CMK (cell line): Measurements from ENCODE around the gene PTPRD.

Experiments used
- DNase-seq: peaks from one replicate; pipeline ENCODE4 v3.0.0-alpha.2; 2010; ENCODE audit warnings: low read depth

PTPRD gene

GRCh38 chr9:9753266-9753665 lies 859.5 kb downstream of the PTPRD start:
- DNase-seq, result no peak

GRCh38 chr9:9752722-9753121 lies 860.1 kb downstream of the PTPRD start:
- no peak for DNase-seq

- no peak for DNase-seq
Observed at GRCh38 chr9:9751996-9752395, 860.8 kb downstream of the PTPRD start.

- no peak for DNase-seq
Observed at GRCh38 chr9:9750719-9751118, 862.1 kb downstream of the PTPRD start.

GRCh38 chr9:9749591-9749990 lies 863.2 kb downstream of the PTPRD start:
- no peak for DNase-seq

- DNase-seq, result no peak
Observed at GRCh38 chr9:9747787-9748186, 865.0 kb downstream of the PTPRD start.

- no peak for DNase-seq
Observed at GRCh38 chr9:9746826-9747225, 866.0 kb downstream of the PTPRD start.

- no peak for DNase-seq
Observed at GRCh38 chr9:9743822-9744221, 869.0 kb downstream of the PTPRD start.

- DNase-seq, result no peak
Observed at GRCh38 chr9:9730174-9730573, 882.6 kb downstream of the PTPRD start.

GRCh38 chr9:9729082-9729481 lies 883.7 kb downstream of the PTPRD start:
- no peak for DNase-seq

- DNase-seq, result no peak
Observed at GRCh38 chr9:9719373-9720112, 893.3 kb downstream of the PTPRD start.

- no peak for DNase-seq
Observed at GRCh38 chr9:9718691-9719090, 894.1 kb downstream of the PTPRD start.

- no peak for DNase-seq
Observed at GRCh38 chr9:9679433-9679832, 933.4 kb downstream of the PTPRD start.

- DNase-seq, result no peak
Observed at GRCh38 chr9:9674461-9674860, 938.3 kb downstream of the PTPRD start.

- DNase-seq, result no peak
Observed at GRCh38 chr9:9670454-9670853, 942.3 kb downstream of the PTPRD start.

GRCh38 chr9:9645006-9645405 lies 967.8 kb downstream of the PTPRD start:
- no peak for DNase-seq

- DNase-seq, result no peak
Observed at GRCh38 chr9:9631284-9631683, 981.5 kb downstream of the PTPRD start.

- DNase-seq, result no peak
Observed at GRCh38 chr9:9625248-9625647, 987.6 kb downstream of the PTPRD start.

- no peak for DNase-seq
Observed at GRCh38 chr9:9623506-9623905, 989.3 kb downstream of the PTPRD start.

GRCh38 chr9:9621355-9621940 lies 991.4 kb downstream of the PTPRD start:
- DNase-seq, result no peak

- no peak for DNase-seq
Observed at GRCh38 chr9:9620736-9621135, 992.1 kb downstream of the PTPRD start.

GRCh38 chr9:9615086-9615485 lies 997.7 kb downstream of the PTPRD start:
- DNase-seq, result no peak

- DNase-seq, result no peak
Observed at GRCh38 chr9:9614607-9615006, 998.2 kb downstream of the PTPRD start.

GRCh38 chr9:9612755-9613154 lies 1000.0 kb downstream of the PTPRD start:
- DNase-seq, result no peak
